Pancreas (tissue), 10 donors: Measurements from ENCODE around the gene TRERF1. TPM values are rescaled to one million over a fixed set of nuclear protein-coding genes. Genes with fewer than 3 reads are reported as not detected.

Source experiments
- ATAC-seq, 4 donors: fragments of 200-7000 bp; cut with Tn5 transposase; one replicate each; pipeline versions ENCODE4 v1.8.0 to v1.9.1; 2020; ENCODE audit warnings: mild to moderate bottlenecking in 4 of 4, moderate library complexity in 4 of 4
- DNase-seq, 6 donors: peaks; one replicate each; pipeline ENCODE4 v3.0.0-alpha.2; 2020
- FAIRE-seq: peaks from 2 replicates; lab custom pipeline; 2012; peaks lifted over from hg19 to GRCh38; lab: Jason Lieb, UNC
- H3K27ac ChIP-seq, 4 donors: fragments of 200-600 bp; sonication (generic); 1 replicate in 3 of 4; 2 replicates in 1 of 4; pipeline versions ENCODE4 v1.5.0 to v1.8.0; 2020
- H3K27me3 ChIP-seq, 4 donors: fragments of 200-600 bp; one replicate each; pipeline ENCODE4 v1.8.0; 2021
- H3K36me3 ChIP-seq, 3 donors: fragments of 200-600 bp; sonication (generic) in 1 of 3; one replicate each; pipeline versions ENCODE4 v1.5.0 to v1.8.0; 2020 to 2021
- H3K4me1 ChIP-seq, 3 donors: fragments of 200-600 bp; one replicate each; pipeline ENCODE4 v1.8.0; 2021
- H3K4me3 ChIP-seq, 4 donors: fragments of 200-600 bp; sonication (generic) in 2 of 4; one replicate each; pipeline versions ENCODE4 v1.5.0 to v1.8.0; 2020 to 2021
- H3K9me3 ChIP-seq, 4 donors: fragments of 200-600 bp; one replicate each; pipeline ENCODE4 v1.8.0; 2021
- CTCF ChIP-seq, 4 donors: fragments of 200-600 bp; sonication (generic) in 3 of 4; IDR thresholded peaks; one replicate each; pipeline versions ENCODE4 v1.5.0 to v1.8.0; 2021; ENCODE audit warnings: antibody characterized with exemption in 4 of 4
- WGBS, 2 donors: extraction: QIAGEN DNeasy Blood & Tissue Kit; methylation state at CpG; one replicate each; pipeline ENCODE4 v1.1.7; 2013; 5-methylcytosine and 5-hydroxymethylcytosine counted together
- intact Hi-C, 3 donors: fragments of 100-400 bp; cut with DNase I; formaldehyde crosslinking; loops; one replicate each; pipeline versions ENCODE4 v1.11.1 to v1.14.2; 2022
- polyA plus RNA-seq, 2 donors: library from polyadenylated mRNA; stranded (reverse); fragments of 200-250 nt; gene quantifications; one replicate each; pipeline ENCODE4 v1.2.3, GENCODE V29; 2013
- total RNA-seq, 6 donors: library from RNA; stranded (reverse); fragmentation: NEBNext Ultra II Directional in 4 of 6; extraction: Animal tissue kit (Norgen Biotek cat#: 25700) in 4 of 6; gene quantifications; one replicate each; pipeline versions ENCODE4 v1.2.1 to v1.2.4, GENCODE V29; 2021 to 2023
- donor health status: healthy with polysubstance abuse.
- donor health status: DM: no; HTN: no; CAD: no; lungs with moderate emphysema.
- donor health status: DM: no; HTN: no; CAD: no.
- donor health status: control.
- donor health status: control.
- donor health status: Bipolar disorder and iron deficiency.
- donor health status: DM: yes; HTN: yes; CAD: no.
- donor health status: DM: no; HTN: no; CAD: no.
- donor health status: DM: no; HTN: no; CAD: no.
- donor health status: DM: yes; HTN: yes; CAD: no.

TRERF1 gene
- total and polyA plus RNA-seq, 8 donors: 0.94 to 2.5 (median 1.5) TPM

DNA sequence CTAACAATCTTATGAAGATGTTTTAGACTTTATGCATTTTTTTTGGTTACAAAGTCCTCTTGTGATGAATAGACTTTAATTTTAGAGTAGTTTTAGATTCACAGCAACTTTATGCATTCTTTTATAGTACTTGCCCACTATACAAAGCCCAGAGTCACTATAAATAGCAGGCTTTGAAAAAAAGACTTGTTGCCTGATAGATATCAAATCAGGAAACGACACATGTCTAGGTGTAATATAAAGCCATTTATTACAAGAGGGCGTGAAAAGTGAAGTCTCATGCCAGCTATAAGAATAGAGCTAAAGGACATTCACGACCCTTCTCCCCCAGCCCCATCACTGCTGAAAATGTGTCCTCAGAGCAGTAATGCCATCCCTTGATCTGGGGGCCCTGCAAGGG, 156.0 kb downstream of the TRERF1 start:
- no peak overlapping the region for H3K27ac ChIP-seq
- no peaks in the 10 kb centered on the region for H3K9me3 ChIP-seq
- no peak for DNase-seq
- FAIRE-seq: no peak
- ATAC-seq: no peak
- TF ChIP-seq CTCF (IDR thresholded peaks at IDR 0.05): no peak
- no peak overlapping the region for H3K4me3 ChIP-seq
- 89 to 91% methylated on average over 3 of the region's 3 CpGs for WGBS, 2 donors
- no peaks in the 10 kb centered on the region for H3K27me3 ChIP-seq
- H3K4me1 ChIP-seq: no peaks in the 10 kb centered on the region
- intact Hi-C loops: no loop called here
- H3K36me3 ChIP-seq: no peaks in the 10 kb centered on the region

GRCh38 chr6:42295181-42295580, 156.5 kb downstream of the TRERF1 start:
- FAIRE-seq: no peak
- intact Hi-C loops: no loop called here
- Histone ChIP-seq H3K27ac (no peak overlapping the region), H3K27me3 (no peaks in the 10 kb centered on the region), H3K4me3 (no peak overlapping the region), H3K9me3 (no peaks in the 10 kb centered on the region), H3K36me3 (no peaks in the 10 kb centered on the region), H3K4me1 (no peaks in the 10 kb centered on the region)
- no peak for ATAC-seq
- DNase-seq: no peak
- 96% methylated on average over 1 of the region's 1 CpG for WGBS, 2 donors
- no peak for TF ChIP-seq CTCF (IDR thresholded peaks at IDR 0.05)

GRCh38 chr6:42294759-42295158, 157.0 kb downstream of the TRERF1 start:
- Histone ChIP-seq H3K36me3 (no peaks in the 10 kb centered on the region), H3K27ac (no peak overlapping the region), H3K27me3 (no peaks in the 10 kb centered on the region), H3K4me3 (no peak overlapping the region), H3K9me3 (no peaks in the 10 kb centered on the region), H3K4me1 (no peaks in the 10 kb centered on the region)
- DNase-seq (no peak), FAIRE-seq (no peak), ATAC-seq (peak in 3 of 4 donors; percentile 19 to 59 (median 42))
- TF ChIP-seq CTCF (IDR thresholded peaks at IDR 0.05): no peak
- intact Hi-C loops: no loop called here
- WGBS, 2 donors: 77 to 84% methylated on average over 3 of the region's 3 CpGs

DNA sequence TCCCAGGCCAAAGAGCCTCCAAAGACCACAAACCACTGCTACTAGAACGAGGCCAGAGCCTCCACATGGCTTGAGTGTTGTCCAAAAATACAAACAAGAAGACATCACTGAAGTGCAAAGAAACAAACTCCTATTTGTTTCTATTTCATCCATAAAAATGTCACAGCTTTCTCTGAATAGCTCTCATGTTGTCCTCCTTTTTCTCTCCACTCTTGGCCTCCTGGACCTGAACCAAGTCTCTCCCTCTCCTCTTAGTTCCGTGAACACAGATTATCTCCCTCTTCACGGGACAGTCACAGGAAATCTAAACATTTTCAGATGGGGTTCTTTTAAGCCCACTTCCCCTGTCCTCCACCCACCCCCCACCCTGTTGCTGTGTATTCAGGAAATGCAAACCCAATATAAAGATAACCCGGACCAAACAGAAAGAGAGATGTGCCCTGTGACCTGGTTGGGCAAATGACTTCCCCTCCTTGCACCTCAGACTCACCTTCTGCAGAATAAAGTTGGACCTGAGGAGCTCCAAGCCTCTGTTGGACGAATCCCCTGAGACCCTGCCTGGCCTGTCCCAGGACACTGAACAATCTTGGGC, 158.2 kb downstream of the TRERF1 start:
- WGBS, 2 donors: 69 to 75% methylated on average over 5 of the region's 5 CpGs
- no peak overlapping the region for H3K27ac ChIP-seq
- H3K9me3 ChIP-seq: no peaks in the 10 kb centered on the region
- intact Hi-C loops: no loop called here
- DNase-seq: no peak
- no peak for ATAC-seq
- no peak overlapping the region for H3K4me3 ChIP-seq
- H3K4me1 ChIP-seq: no peaks in the 10 kb centered on the region
- no peaks in the 10 kb centered on the region for H3K36me3 ChIP-seq
- no peak for TF ChIP-seq CTCF (IDR thresholded peaks at IDR 0.05)
- no peaks in the 10 kb centered on the region for H3K27me3 ChIP-seq
- no peak for FAIRE-seq

GRCh38 chr6:42292004-42292740, 159.6 kb downstream of the TRERF1 start:
- no peak for DNase-seq
- ATAC-seq: no peak
- no peaks in the 10 kb centered on the region for H3K9me3 ChIP-seq
- H3K27me3 ChIP-seq: no peaks in the 10 kb centered on the region
- FAIRE-seq: no peak
- no peak for TF ChIP-seq CTCF (IDR thresholded peaks at IDR 0.05)
- H3K36me3 ChIP-seq: no peaks in the 10 kb centered on the region
- no peaks in the 10 kb centered on the region for H3K4me1 ChIP-seq
- WGBS, 2 donors: 86 to 89% methylated on average over 9 of the region's 9 CpGs
- H3K27ac ChIP-seq: no peak overlapping the region
- H3K4me3 ChIP-seq: no peak overlapping the region
- intact Hi-C loops: no loop called here
